ENCODE results near the gene CNTRL.

- TF ChIP-seq POLR2AphosphoS5 (IDR thresholded peaks at IDR 0.05), result no peak
- no peak for TF ChIP-seq CTCF (IDR thresholded peaks at IDR 0.05; ENCODE audit: poor library complexity, severe bottlenecking)
- no peak for TF ChIP-seq EZH2 (IDR thresholded peaks at IDR 0.05; ENCODE audit: borderline replicate concordance, insufficient read depth, low read length, poor library complexity, severe bottlenecking)
- TF ChIP-seq SMC3 (conservative IDR thresholded peaks at IDR 0.05; ENCODE audit: poor library complexity), result no peak
- no peak for TF ChIP-seq TAF1 (IDR thresholded peaks at IDR 0.05; ENCODE audit: low read depth)
- TF ChIP-seq REST (IDR thresholded peaks at IDR 0.05; ENCODE audit: borderline replicate concordance), result no peak
- no peak for TF ChIP-seq EP300 (conservative IDR thresholded peaks at IDR 0.05; ENCODE audit: poor library complexity, severe bottlenecking)
- no peak for TF ChIP-seq RAD21 (conservative IDR thresholded peaks at IDR 0.05)
- TF ChIP-seq MXI1 (conservative IDR thresholded peaks at IDR 0.05; ENCODE audit: poor library complexity, severe bottlenecking), result no peak
These were observed 49.2 kb downstream of the CNTRL start for GRCh38 chr9:121123816-121124535.

All from neural cell (in vitro differentiated cells).